SIG-M5 (cell line): ENCODE data around the gene OVOL2.

Source experiments
- DNase-seq: peaks from one replicate; lab custom pipeline; 2025; lab: John Stamatoyannopoulos, UW

Gene OVOL2

GRCh38 chr20:17985388-17986018, 72.2 kb downstream of the OVOL2 start:
- no peak for DNase-seq

GRCh38 chr20:17976305-17976704, 81.4 kb downstream of the OVOL2 start:
- DNase-seq, result no peak
